GM19099 (cell line): ENCODE measurements around the gene ADPRHL1.

ENCODE experiments used
- POLR2A ChIP-seq: IDR thresholded peaks from 3 replicates; pipeline ENCODE4 v1.6.1; 2011; ENCODE audit warnings: low read depth; ENCODE audit not compliant: insufficient read length; ENCODE audit errors: extremely low read depth

ADPRHL1 gene

DNA sequence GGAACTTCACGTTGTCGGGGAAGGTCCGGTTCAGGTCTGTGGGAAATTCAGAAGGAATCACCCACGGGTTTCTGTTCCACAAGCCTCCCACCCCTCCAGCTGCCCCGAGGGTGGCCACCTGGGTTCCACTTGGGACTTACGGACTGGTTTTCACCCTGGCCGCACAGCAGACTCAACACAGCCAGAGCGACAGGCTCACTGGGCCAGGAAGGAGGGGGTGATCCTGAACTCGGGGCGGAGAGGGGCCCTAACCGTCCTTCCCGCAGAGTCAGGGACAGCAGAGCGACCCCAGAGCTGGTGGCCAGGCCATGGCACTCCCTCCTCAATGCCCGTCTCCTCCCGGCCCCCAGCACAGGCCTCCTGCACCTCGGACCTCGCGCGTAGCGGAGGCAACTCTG is 102.4 kb downstream of the ADPRHL1 start:
- no peak for TF ChIP-seq POLR2A

- TF ChIP-seq POLR2A = no peak
Measured at GRCh38 chr13:113350065-113350937, 103.0 kb downstream of the ADPRHL1 start.
